Activated CD4-positive, CD25-positive, alpha-beta regulatory T cell treated with anti-CD3 and anti-CD28 coated beads, Interleukin-2, amount 50 U/mL, for 24 hours (primary cell): ENCODE measurements around the gene WDR4.
"Not testable (repeated sequence)": the region's sequence is repeated elsewhere in the genome, so short reads cannot be mapped to it uniquely, and the experiment has no call there.

Source experiments
- ATAC-seq, 2 donors: fragments of 150-1000 bp; cut with Tn5 transposase; one replicate each; pipeline ENCODE4 v1.10.0; 2021; ENCODE audit warnings: mild to moderate bottlenecking in 1 of 2, moderate library complexity in 1 of 2

Gene WDR4

GRCh38 chr21:42837421-42838211, 41.7 kb downstream of the WDR4 start:
- no peak for ATAC-seq

GRCh38 chr21:42836767-42837301, 42.5 kb downstream of the WDR4 start:
- ATAC-seq = no peak

DNA sequence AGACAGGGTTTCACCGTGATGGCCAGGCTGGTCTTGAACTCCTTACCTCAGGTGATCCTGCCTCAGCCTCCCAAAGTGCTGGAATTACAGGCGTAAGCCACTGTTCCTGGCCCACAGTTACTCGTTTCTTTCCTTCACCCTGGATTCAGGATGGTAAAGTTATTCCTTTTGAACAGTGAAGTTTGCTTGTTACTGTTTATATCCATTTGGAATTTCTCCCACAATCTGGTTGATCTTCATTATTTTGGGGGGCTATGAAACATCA, 43.0 kb downstream of the WDR4 start:
- ATAC-seq = no peak

DNA sequence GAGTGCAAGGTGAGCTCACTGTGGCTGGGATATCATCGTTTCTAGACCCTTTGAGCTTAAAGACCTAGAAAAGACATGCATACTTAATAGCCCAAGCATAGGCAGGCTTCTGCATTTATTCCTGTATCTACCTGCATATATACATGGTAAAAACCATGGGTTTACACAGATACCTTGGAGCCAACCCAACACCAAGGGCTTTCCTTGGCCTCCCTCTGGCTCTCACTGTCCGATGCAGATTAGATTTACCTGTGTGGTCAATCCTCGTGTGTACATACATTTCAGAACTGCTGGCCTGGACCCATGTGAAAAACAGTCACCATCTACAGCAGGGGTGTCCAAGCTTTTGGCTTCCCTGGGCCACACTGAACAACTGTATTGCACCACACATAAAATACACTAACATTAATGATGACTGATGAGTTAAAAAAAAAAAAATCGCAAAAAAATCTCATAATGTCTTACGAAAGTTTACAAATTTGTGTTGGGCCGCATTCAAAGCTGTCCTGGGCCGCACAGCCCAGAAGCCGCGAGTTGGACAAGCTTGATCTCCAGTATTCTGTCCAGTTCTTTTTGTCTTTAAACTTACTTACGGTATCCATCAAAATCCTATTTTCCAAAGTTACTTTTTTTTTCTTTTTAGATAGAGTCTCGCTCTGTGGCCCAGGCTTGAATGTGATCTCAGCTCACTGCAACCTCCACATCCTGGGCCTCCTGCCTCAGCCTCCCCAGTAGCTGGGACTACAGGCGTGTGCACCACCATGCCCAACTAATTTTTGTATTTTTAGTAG, 43.5 kb downstream of the WDR4 start:
- ATAC-seq = no peak

DNA sequence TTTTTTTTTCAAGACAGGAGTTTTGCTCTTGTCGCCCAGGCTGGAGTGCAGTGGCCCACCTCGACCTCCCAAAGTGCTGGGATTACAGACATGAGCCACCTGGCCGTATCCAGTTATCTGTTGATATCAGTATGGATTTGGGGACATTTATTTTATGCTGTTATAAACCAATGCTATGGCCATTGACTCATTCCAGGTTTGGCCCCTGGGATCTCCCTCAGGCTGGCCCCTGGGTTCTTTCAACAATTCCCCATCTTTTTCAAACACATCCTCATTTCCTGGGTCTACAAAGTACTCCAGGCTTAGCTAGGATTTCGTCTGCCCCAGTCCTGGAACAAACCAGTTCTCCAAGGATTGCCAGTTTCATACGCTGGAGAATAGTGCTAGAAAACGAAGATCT, 44.1 kb downstream of the WDR4 start:
- ATAC-seq = no peak

DNA sequence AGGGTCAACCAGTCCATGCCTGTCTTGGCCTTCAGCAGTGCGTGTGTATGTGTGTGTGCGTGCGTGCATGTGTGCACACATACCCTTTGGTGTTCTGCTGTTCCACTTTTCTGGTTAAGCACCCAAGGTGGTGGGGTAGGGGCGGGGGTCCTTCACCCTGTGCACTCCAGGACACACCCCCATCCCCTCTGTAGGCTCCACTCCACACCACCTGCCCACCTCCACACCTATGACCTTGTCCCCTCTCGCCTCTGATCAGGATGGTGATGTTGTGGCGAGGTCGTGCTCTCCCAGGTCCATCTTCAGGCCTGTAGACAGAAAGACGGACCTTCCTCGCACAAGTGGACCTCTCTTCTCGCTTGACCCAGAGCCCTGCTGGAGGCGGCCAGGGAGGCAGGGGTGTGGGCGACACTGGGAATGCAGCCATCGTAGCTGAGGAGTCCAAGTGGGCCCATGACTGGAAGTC, 44.6 kb downstream of the WDR4 start:
- no peak for ATAC-seq

DNA sequence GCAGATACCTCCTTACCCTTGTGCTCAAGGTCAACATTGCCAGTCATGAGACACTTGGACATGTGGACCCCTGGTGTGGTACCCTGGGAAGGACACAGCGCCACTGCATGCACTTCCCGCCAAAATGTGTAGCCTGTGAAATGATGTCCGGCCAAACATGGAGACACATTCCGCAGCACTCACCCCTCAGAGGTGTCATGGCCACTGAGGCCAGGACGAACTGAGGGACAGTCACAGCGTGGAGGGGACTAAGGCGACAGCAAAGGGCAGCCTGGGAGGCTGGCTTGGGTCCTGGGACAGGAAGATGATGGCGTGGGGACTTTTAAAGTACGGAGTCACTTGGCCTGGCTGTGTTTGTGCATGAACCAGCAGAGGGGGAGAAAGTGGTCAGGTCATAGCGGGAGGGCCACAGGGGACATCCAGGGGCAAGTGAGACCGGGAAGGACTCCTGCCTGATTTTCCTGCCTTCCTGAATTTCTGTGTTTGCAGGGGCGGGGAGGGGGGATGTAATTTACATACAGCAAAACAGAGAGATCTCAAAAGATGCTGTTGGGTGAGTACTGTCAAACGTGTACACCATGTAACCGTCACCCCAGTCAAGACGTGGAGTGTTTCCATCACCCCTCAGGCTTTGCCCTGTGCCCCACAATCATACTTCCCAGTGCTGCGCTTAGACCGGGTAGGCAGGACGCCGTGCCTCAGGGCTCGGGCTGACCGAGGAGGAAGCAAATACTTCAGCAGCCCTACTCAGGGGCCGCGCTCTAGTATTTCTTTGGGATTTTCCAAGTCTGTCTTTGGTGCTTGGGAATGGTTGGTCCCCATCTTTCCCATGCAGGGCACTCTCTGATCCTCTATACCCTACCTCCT, 45.2 kb downstream of the WDR4 start:
- ATAC-seq = no peak

DNA sequence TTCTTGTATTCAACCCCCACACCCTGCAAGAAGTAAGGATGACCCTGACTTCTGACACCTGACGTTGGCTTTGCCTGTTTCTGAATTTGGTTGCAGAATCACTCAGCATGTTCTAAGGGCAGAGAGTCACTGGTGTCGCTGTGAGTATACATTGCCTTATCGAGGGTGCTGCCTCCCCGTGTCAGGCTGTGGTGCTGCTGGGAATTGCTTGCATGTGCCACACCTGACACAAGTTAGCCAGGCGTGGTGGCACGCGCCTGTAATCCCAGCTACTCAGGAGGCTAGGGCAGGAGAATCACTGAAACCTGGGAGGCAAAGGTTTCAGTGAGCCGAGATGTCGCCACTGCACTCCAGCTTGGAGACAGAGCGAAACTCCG, 45.9 kb downstream of the WDR4 start:
- peak; percentile 73 to 82 for ATAC-seq

GRCh38 chr21:42832321-42832630, 47.1 kb downstream of the WDR4 start:
- ATAC-seq = not testable (repeated sequence)

DNA sequence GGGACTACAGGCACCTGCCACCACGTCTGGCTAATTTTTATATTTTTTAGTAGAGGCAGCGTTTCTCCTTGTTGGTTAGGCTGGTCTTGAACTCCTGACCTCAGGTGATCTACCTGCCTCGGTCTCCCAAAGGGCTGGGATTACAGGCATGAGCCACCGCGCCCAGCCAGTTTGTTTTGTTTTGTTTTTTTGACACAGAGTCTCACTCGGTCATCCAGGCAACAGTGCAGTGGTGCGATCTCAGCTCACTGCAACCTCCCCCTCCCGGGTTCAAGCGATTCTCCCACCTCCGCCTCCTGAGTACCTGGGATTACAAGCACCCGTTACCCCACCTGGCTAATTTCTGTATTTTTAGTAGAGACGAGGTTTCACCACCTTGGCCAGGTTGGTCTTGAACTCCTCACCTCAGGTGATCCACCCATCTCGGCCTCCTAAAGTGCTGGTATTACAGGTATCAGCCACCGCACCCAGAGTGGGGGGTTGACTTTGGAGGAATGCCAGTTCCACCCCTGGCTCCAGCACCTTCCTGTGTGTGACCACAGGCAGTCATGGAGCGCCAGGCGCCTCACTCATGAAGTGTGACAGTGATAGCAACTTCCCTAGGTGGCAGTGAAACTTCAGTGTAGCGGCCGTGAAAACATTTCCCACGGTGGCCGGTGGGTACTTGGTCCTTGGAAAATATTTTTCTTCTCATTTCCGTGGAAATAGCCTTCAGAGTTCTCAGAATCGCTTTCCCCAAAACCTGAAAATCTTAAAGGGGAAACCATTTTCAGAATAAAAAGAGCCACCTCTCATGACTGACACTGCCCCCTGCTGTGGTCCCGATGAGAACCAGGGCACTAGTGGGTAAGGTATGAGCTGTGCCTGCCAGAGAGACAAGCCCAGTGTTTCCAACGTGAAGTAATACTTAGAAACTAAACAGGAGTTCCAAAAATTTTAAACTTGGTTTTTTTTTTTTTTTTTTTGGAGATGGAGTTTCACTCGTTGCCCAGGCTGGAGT, 48.6 kb downstream of the WDR4 start:
- ATAC-seq = no peak

GRCh38 chr21:42829954-42830353, 49.4 kb downstream of the WDR4 start:
- no peak for ATAC-seq

DNA sequence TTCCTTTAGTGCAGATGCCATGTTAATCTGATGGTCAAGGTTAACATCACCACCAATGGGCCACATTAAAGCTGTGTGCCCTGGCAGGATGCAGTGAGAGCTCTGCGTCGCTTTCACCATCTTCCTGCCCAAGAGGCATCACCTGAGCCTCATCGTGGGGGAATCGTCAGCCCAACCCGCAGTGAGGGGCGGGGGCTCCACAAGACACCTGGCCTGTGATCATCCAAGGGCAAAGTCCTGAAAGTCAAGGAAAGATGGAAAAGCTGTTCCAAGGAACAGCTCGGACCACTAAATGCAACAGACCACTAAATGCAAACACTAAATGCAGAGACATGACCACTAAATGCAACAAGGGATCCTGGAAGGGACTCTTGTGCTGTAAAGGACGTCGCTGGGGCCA, 49.9 kb downstream of the WDR4 start:
- ATAC-seq = no peak

DNA sequence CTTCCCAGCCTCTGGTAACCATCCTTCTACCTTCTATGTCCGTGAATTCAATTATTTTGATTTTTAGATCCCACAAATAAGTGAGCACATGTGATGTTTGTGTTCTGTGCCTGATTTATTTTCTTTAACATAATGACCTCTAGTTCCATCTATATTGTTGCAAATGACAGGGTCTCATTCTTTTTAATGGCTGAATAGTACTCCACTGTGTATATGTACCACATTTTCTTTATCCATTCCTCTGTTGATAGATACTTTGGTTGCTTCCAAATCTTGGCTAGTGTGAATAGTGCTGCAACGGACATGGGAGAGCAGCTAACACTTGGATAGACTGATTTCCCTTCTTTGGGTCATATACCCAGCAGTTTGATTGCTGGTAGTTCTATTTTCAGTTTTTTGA, 51.8 kb downstream of the WDR4 start:
- no peak for ATAC-seq

DNA sequence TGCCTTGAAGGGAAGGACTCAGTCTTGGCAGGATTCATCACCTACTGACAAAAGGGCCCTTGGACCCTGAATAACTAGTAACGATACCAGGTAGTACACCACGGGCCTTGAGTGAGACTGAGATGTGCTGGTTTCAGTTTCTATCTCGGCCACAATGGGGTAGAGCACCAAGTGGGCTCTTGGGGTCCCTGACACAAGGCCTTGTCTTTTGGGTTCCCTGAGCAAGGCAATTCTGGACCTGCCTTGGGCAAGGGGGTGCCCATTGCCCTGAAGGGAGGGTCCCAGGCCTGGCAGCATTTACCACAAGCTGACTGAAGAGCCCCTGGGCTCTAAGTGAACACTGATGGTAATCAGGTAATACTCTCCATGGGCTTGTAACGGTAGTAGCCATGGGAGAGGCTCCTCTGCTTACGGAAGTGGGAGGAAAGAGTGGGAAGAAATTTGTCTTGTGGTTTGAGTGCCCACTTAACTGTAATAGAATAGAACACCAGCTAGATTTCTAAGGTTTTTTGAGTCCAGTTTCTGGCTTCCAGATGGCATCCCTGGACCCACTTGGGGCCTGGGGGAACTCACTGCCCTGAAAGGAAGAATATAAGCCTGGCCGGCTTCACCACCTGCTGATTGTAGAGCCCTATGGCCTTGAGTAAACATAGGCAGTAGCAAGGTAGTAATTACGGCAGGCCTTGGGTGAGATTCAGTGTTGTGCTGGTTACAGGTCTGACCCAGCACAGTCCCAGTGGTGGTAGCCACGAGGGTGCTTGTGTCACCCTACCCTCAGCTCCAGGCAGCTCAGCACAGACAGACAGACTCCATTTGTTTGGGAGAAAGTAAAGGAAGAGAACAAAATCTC, 58.5 kb downstream of the WDR4 start:
- no peak for ATAC-seq

- no peak for ATAC-seq
Observed at GRCh38 chr21:42819861-42820615, 59.3 kb downstream of the WDR4 start.

DNA sequence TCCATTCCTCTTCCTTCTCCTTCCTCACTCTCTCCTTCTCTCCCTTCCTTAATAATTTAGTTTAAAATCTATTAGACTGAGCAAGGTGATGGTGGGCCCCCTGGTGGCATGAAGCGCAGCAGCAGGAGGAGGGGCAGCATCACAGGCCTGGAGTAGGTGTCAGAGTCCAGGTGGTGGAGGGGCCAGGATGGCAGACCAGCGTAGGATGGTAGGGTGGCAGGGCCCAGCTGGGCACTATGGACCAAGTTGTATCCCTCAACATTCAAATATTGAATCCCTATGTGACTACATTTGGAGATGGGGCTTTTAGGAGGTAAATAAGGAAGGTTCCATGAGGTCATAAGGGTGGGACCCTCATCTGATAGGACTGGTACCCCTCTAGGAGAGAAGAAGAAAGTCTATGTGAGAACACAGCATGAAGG, 61.0 kb downstream of the WDR4 start:
- ATAC-seq = peak; percentile 51 to 88

DNA sequence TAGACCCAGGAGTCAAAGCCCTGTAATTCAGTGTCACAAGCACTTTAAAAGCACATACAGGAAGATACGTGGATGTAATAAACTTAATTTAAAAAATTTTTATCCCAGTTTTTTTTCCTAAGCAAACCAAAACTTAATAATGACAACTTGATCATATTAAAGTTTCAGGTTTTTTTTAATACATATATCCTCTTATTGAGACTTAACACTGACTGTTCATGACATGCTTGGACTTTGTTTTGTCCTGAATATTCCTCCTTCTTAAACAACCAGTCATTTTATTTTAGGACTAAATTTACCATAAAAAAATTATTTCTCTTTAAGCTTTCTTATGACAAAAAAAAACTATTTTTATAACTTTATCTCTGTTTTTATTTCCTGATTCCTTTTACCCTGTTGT, 64.1 kb downstream of the WDR4 start:
- ATAC-seq = no peak

- ATAC-seq = not testable (repeated sequence)
Observed at GRCh38 chr21:42812528-42813241, 66.7 kb downstream of the WDR4 start.

- ATAC-seq = no peak
Observed at GRCh38 chr21:42811960-42812359, 67.4 kb downstream of the WDR4 start.
